NCI-H226 (cell line): Measurements from ENCODE around the gene BMERB1.
"Not testable (repeated sequence)": the region's sequence is repeated elsewhere in the genome, so short reads cannot be mapped to it uniquely, and the experiment has no call there.

Source experiments
- DNase-seq: peaks from one replicate; pipeline ENCODE4 v3.0.0-alpha.2; 2015

Gene BMERB1

GRCh38 chr16:15524966-15525365 is 90.6 kb downstream of the BMERB1 start:
- no peak for DNase-seq

- DNase-seq: no peak
Measured at GRCh38 chr16:15526097-15526496, 91.7 kb downstream of the BMERB1 start.

- DNase-seq: no peak
Measured at GRCh38 chr16:15526731-15527130, 92.3 kb downstream of the BMERB1 start.

DNA sequence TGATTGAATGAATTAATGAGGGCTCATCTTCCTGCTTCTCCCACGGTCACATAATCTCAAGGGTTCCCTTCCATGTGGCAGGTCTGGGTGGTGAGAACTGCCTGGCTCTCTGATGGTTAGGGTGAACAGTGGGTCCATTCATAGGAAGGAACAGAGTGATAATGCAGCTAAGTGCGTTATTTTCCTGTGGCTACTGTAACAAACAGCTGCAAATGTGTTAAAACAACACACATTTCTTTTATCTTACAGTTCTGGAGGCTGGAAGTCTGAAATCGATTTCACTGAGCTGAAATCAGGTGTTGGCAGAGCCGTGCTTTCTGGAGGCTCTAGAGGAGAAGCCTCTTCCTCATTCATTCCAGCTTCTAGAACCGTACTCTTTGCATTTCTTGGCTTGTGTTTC is 95.3 kb downstream of the BMERB1 start:
- DNase-seq: no peak

DNA sequence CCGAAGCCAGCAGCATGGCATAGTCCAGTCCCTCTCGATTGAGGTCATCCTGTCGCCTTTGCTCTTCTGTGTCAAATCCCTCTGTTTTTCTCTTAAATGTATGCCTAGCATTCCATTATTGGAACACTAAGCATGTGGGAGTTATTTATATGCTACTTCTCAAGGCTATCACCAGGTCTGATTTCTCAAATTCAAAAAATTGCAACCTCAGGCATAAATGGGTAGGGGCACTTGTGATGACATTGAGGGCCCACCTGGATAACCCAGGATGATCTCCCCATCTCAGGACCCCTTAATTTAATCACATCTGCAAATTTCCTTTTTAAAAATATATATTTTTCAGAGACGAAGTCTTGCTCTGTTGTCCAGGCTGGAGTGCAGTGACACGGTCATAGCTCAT is 95.7 kb downstream of the BMERB1 start:
- DNase-seq: no peak

- DNase-seq: no peak
Measured at GRCh38 chr16:15532825-15533224, 98.4 kb downstream of the BMERB1 start.

- no peak for DNase-seq
Measured at GRCh38 chr16:15533386-15533785, 99.0 kb downstream of the BMERB1 start.

DNA sequence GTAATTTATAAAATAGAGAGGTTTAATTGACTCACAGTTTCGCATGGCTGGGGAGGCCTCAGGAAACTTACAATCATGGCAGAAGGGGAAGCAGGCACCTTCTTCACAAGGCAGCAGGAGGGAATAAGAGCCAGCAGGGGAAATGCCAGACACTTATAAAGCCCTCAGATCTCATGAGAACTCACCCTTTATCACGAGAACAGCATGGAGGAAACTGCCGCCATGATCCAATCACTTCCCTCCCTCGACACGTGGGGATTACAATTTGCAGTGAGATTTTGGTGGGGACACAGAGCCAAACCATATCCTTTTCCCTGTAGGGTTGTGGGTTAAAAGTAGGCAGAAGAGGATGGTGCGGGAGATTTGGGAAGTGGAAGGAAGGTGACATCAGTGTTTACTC is 101.4 kb downstream of the BMERB1 start:
- DNase-seq: no peak

DNA sequence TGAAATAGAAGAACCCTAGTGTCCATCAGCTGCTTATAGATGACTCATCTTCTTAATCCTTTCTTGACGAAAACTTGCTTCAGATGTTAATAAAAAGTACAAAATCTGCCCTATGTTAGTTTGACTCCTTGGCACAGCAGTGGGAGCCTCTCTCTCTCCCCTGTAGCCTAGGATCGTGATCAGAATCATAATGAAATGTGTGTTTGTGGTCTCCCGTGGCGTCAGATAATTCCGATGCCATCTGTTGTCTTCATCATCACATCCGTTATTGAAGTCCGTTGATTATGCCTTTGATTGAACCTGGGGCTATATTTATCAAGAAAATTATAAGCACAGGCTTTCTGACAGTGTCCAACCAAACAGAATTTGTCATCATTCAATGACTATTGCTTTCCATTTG is 102.5 kb downstream of the BMERB1 start:
- DNase-seq: no peak

DNA sequence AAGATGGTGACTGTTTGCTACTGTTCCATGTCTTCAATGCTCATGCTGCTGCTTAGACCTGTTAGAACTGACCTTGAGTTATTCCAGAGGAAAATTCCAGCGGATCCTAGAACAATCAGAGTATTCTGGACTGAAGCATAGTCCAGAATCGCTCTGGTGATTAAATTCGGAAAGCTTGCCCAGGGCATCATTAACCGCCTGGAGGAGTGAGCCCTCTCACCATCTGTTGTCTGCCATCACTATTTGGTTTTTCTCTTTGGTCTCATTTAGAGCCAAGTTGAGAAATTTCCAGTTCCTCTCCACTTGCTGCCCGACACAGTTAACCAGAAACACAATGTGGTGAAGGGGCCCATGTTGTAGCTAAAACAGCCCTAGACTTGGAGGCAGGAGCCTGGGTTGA is 104.1 kb downstream of the BMERB1 start:
- no peak for DNase-seq

- no peak for DNase-seq
Measured at GRCh38 chr16:15539197-15539596, 104.8 kb downstream of the BMERB1 start.

DNA sequence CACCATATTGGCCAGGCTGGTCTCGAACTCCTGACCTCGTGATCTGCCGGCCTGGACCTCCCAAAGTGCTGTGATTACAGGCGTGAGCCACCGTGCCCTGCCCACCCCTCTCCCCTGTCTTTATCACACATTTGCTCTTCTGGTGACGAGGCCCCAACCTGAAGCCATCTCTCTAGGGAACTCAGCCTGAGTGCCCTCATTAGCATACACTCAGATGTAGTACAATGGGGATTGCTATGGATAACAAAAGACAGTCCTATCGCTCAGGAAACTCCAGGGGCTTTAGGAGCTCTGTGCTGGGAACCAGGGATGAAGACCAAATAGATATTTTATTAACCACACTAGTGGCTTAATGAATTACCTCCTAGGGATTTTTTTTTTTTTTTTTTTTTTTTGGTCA is 107.9 kb downstream of the BMERB1 start:
- no peak for DNase-seq

- no peak for DNase-seq
Measured at GRCh38 chr16:15542734-15543347, 108.5 kb downstream of the BMERB1 start.

DNA sequence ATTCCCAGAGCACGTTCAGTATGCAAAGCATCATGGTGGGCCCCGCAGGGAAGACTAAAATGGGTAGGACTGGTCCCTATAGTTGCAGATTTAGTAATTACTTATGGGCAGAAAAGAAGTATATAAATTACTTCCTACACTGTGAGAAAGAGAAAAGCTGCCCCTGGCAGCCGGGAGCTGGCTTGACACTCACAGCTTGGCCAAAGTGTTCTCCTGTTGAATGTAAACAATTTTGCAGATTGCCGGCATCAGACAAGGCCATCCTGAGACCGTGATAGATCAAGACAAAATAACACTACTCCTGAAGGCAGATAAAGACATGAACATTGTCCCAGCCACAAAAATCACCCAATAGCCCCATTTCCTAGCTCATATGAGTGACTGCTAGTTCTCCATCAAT is 110.0 kb downstream of the BMERB1 start:
- no peak for DNase-seq

DNA sequence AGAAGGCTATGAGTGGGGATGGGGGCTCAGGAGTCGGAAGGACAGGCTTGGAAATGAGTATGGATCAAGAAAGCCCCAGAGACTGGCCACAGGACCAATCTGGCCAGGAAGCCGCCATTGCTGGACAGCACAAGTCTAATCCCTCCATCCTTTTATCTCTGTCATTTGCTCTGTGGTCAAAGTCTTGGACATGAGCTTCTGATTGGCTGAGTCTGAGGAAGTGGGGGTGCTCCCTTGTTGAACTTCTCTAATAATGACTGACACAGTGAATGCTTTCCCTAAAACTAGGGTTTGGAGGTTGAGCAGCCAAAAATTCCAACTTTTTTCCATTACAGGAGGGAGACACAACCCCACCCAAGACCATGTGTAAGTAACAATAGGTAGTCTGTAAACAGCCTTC is 111.2 kb downstream of the BMERB1 start:
- no peak for DNase-seq

DNA sequence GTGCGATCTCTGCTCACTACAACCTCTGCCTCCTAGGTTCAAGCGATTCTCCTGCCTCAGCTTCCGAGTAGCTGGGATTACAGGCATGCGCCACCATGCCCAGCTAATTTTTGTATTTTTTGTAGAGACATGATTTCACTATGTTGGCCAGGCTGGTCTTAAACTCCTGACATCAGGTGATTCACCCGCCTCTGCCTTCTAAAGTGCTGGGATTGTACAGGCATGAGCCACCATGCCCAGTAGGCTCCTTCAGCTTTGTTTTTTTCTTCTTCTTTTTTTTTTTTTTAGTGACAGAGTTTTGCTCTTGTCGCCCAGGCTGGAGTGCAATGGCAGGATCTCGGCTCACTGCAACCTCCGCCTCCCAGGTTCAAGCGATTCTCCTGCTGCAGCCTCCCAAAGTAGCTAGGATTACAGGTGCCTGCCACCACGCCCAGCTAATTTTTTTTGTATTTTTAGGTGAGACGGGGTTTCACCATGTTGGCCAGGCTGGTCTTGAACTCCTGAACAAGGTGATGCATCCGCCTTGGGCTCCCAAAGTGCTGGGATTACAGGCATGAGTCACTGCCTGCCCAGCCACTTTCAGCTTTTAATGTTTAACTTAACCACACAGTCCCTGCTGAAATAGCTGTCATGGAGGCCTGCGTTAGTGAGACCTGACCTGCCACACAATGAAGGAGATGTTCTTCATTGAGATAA is 112.8 kb downstream of the BMERB1 start:
- DNase-seq: not testable (repeated sequence)

- no peak for DNase-seq
Measured at GRCh38 chr16:15547768-15548096, 113.3 kb downstream of the BMERB1 start.

- peak; percentile 40 for DNase-seq
Measured at GRCh38 chr16:15548482-15548891, 114.1 kb downstream of the BMERB1 start.

GRCh38 chr16:15552507-15552906 is 118.1 kb downstream of the BMERB1 start:
- DNase-seq: no peak

DNA sequence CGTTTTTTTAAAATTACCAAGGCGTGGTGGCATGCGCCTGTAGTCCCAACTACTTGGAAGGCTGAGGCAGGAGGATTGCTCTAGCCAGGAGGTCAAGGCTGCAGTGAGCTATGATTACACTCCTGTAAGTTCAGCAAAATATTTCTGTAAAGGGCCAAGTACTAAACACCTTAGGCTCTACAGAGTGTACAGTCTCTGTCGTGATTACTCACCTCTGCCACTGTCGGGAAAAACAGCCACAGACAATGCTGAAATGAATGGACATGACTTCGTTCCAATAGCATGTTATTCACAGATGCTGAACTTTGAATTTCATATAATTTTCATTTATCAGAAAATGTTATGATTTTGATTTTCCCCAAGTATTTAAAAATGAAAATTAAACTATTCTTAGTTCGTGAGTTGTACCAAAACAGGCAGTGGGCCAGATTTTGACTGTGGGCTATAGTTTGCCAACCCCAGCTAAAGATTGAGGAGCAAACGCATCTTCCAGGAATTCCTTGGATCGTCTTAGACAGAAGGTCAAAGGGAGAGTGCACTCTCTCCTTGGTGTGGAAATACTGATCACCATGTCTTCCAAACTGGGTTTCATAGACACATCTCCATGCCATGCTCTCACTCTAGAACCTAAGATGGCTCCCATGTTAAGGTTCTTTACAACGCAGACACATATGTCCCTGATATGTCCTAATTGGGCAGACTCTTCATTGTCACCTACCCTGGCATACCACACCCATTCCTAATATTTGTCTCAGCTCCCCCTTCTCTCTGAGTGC is 119.1 kb downstream of the BMERB1 start:
- DNase-seq: no peak

DNA sequence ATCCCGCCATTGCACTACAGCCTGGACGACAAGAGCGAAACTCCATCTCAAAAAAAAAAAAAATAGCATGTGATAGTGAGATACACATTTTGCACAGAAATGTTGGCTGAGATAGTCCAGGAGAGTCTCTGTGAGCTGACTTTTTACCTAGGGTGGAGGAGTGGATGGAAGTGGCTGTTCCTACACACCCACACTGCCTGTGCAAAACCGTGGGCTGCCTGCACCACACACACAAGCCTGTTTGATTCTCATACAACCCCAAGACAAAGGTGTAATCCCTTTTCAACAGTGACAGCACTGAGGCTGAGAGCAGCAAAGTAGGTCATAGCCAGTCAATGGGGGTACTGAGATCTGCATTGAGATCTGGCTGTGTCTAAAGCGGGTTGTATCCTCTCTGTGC is 121.7 kb downstream of the BMERB1 start:
- DNase-seq: no peak

DNA sequence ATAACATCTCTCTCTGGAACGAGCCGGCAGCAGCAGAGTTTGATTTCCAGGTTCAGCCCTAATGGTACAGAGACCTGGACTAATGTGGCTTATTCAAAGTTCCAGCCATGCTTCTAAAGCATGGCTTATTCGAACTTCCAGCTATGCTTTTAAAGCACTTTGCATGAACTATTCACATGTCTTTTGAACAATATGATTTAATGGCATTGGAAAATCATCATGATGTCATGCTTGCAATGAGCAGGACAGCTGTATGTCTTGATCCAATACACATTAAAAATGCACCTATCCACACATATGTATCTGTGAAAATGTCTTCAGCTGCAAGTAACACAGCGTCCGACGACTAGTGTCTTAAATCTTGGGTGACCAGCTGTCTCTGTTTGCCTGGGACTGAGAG is 122.9 kb downstream of the BMERB1 start:
- DNase-seq: no peak

GRCh38 chr16:15559176-15559575 is 124.8 kb downstream of the BMERB1 start:
- no peak for DNase-seq

GRCh38 chr16:15564604-15565339 is 130.4 kb downstream of the BMERB1 start:
- DNase-seq: no peak
